Measurements from ENCODE around the gene OSBPL7. TPM values are rescaled to one million over a fixed set of nuclear protein-coding genes. Genes with fewer than 3 reads are reported as not detected.
A peak's percentile ranks its signal among the peaks of the same experiment; 100 is the strongest.

Gene OSBPL7
- total RNA-seq, 4 donors from 2014 or later = 12.7 to 18.0 (median 14.7) TPM

DNA sequence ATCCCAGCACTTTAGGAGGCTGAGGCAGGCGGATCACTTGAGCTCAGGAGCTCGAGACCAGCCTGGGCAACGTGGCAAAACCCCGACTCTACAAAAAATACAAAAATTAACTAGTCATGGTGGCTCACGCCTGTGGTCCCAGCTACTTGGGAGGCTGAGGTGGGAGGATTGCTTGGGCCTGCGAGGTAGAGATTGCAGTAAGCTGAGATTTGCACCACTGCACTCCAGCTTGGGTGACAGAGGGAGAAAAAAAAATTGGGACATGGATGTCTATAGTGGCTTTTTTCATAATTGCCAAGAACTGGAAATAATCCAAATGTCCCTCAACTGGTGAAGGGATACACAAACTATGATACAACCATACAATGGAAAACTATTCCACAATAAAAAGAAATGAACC, 28.6 kb downstream of the OSBPL7 start:
- peaks cover 11% of the 10 kb centered on the region for H3K27me3 ChIP-seq
- peaks cover 0 to 8% of the 10 kb centered on the region in 2 donors for H3K4me1 ChIP-seq
- TF ChIP-seq POLR2A (IDR thresholded peaks at IDR 0.05) = no peak
- TF ChIP-seq, protein P1, sequence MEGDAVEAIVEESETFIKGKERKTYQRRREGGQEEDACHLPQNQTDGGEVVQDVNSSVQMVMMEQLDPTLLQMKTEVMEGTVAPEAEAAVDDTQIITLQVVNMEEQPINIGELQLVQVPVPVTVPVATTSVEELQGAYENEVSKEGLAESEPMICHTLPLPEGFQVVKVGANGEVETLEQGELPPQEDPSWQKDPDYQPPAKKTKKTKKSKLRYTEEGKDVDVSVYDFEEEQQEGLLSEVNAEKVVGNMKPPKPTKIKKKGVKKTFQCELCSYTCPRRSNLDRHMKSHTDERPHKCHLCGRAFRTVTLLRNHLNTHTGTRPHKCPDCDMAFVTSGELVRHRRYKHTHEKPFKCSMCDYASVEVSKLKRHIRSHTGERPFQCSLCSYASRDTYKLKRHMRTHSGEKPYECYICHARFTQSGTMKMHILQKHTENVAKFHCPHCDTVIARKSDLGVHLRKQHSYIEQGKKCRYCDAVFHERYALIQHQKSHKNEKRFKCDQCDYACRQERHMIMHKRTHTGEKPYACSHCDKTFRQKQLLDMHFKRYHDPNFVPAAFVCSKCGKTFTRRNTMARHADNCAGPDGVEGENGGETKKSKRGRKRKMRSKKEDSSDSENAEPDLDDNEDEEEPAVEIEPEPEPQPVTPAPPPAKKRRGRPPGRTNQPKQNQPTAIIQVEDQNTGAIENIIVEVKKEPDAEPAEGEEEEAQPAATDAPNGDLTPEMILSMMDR (IDR thresholded peaks at IDR 0.05) = no peak
- no peak for DNase-seq
- H3K9me3 ChIP-seq = no peaks in the 10 kb centered on the region
- WGBS, 2 donors = 65 to 67% methylated on average over 6 of the region's 6 CpGs
- no peak overlapping the region for H3K27ac ChIP-seq
- H3K36me3 ChIP-seq = no peaks in the 10 kb centered on the region
- intact Hi-C loops (cut with DNase I) = no loop called here
- no peak overlapping the region for H3K4me3 ChIP-seq (replicated peaks in 1 of 3)

- Histone ChIP-seq H3K9me3 (no peaks in the 10 kb centered on the region), H3K4me3 (replicated peaks in 1 of 3) (no peak overlapping the region), H3K27ac (no peak overlapping the region), H3K4me1 (peaks cover 0 to 8% of the 10 kb centered on the region in 2 donors), H3K36me3 (no peaks in the 10 kb centered on the region), H3K27me3 (peaks cover 11% of the 10 kb centered on the region)
- no peak for DNase-seq
- no peak for TF ChIP-seq POLR2A (IDR thresholded peaks at IDR 0.05)
- TF ChIP-seq, protein P1 (IDR thresholded peaks at IDR 0.05) = no peak
- intact Hi-C loops (cut with DNase I) = no loop called here
- 69 to 80% methylated on average over 1 of the region's 1 CpG for WGBS, 2 donors
Measured at GRCh38 chr17:47792457-47792856, 29.1 kb downstream of the OSBPL7 start.

- intact Hi-C loops (cut with DNase I) = no loop called here
- no peak for DNase-seq
- no peak overlapping the region for H3K4me3 ChIP-seq (replicated peaks in 1 of 3)
- TF ChIP-seq POLR2A (IDR thresholded peaks at IDR 0.05) = no peak
- TF ChIP-seq, protein P1 (IDR thresholded peaks at IDR 0.05) = no peak
- peaks cover 0 to 8% of the 10 kb centered on the region in 2 donors for H3K4me1 ChIP-seq
- peaks cover 11% of the 10 kb centered on the region for H3K27me3 ChIP-seq
- 40 to 45% methylated on average over 3 of the region's 3 CpGs for WGBS, 2 donors
- no peaks in the 10 kb centered on the region for H3K9me3 ChIP-seq
- no peaks in the 10 kb centered on the region for H3K36me3 ChIP-seq
- no peak overlapping the region for H3K27ac ChIP-seq
Measured at GRCh38 chr17:47791025-47791424, 30.6 kb downstream of the OSBPL7 start.

GRCh38 chr17:47789611-47790561, 31.7 kb downstream of the OSBPL7 start:
- intact Hi-C loops (cut with DNase I) = no loop called here
- TF ChIP-seq, protein P1 (IDR thresholded peaks at IDR 0.05) = peak in 5 of 6 experiments; percentile 14 to 48 (median 21)
- no peak for TF ChIP-seq POLR2A (IDR thresholded peaks at IDR 0.05)
- DNase-seq = peak; percentile 46 to 50
- 6 to 11% methylated on average over 21 to 22 of the region's 70 CpGs for WGBS, 2 donors
- peaks cover 11% of the 10 kb centered on the region for H3K27me3 ChIP-seq
- no peaks in the 10 kb centered on the region for H3K9me3 ChIP-seq
- no peaks in the 10 kb centered on the region for H3K36me3 ChIP-seq
- peak overlapping the region in 1 of 3 donors; percentile 1 for H3K4me3 ChIP-seq (replicated peaks in 1 of 3)
- H3K4me1 ChIP-seq = peaks cover 0 to 8% of the 10 kb centered on the region in 2 donors
- H3K27ac ChIP-seq = no peak overlapping the region

DNA sequence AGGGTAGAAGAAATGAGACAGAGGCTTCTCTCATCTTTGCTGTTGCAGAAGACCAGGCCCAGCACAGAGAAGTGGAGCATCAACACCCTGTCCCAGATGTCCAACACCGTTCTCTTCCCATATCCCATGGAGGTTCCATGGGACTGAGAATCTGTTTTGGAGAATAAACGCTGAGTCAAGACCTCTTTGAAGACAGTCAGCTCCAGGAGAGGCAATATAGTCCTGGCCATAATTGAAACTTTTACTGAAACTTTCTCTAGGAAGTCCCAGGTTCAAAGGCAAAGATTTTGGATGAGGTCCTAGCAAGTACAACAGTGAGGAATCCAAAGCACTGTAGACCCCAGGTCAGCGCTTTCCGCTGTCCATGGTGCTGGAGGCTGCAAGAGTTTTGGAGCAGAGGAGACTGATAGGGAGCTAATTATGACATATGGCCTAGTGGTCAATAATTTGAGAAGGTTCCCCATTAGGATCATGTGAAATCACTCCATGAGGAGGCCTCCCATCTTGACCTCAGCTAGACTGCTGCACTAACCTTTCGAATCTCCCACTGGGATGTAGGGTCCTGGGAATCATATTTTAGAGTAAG, 36.0 kb downstream of the OSBPL7 start:
- WGBS, 2 donors = 33 to 40% methylated on average over 5 of the region's 5 CpGs
- DNase-seq = peak in 1 of 2 donors; percentile 32
- TF ChIP-seq, protein P1 (IDR thresholded peaks at IDR 0.05) = no peak
- TF ChIP-seq POLR2A (IDR thresholded peaks at IDR 0.05) = no peak
- intact Hi-C loops (cut with DNase I) = no loop called here
- H3K27me3 ChIP-seq = peaks cover 3% of the 10 kb centered on the region
- H3K9me3 ChIP-seq = no peaks in the 10 kb centered on the region
- no peak overlapping the region for H3K27ac ChIP-seq
- no peak overlapping the region for H3K4me3 ChIP-seq (replicated peaks in 1 of 3)
- no peaks in the 10 kb centered on the region for H3K36me3 ChIP-seq
- H3K4me1 ChIP-seq = peaks cover 0 to 8% of the 10 kb centered on the region in 2 donors
